GM19395 (cell line): ENCODE measurements around the gene FSTL5.
"Not testable (repeated sequence)": the region's sequence is repeated elsewhere in the genome, so short reads cannot be mapped to it uniquely, and the experiment has no call there.

Experiments used
- ATAC-seq: cut with Tn5 transposase; IDR thresholded peaks from one replicate; pipeline ENCODE4 v1.9.1; 2021; ENCODE audit warnings: mild to moderate bottlenecking, moderate library complexity; ENCODE audit not compliant: unreplicated experiment

Gene FSTL5

DNA sequence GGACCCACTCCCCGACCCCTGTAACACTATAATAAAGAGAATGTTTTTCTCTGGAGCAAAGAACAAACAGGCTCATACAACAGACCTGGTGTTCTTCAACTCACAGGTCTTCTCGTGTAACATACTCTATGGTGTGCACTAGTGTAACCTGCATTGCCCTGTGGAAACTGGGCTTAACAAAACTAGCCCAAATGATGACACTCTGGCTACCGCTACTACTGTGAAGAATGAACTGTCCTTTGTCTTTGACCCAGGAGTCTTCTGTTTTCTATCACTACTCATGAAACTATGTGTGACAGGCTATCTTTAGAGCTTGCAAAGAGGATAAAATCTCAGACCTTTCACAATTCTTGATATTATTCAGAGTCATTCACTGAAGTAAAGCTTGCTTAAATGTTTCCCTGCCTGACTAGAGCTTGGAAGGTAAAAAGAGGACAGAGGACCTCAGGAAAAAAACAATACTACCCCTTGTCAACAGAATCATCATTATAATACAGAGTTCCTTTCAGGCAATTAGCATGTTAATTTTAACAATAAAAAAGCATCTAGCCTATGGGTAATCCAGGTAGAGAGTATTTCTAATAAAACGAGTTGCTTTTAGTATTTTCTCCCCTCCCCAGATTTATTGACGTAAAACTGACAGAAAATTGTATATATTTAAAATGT lies 59.2 kb downstream of the FSTL5 start:
- no peak for ATAC-seq

DNA sequence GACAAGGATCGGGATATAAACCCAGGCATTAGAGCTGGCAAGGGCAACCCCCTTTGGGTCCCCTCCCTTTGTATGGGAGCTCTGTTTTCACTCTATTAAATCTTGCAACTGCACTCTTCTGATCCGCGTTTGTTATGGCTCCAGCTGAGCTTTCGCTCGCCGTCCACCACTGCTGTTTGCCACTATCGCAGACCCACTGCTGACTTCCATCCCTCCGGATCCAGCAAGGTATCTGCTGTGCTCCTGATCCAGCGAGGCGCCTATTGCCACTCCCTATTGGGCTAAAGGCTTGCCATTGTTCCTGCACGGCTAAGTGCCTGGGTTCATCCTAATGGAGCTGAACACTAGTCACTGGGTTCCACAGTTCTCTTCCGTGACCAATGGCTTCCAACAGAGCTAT lies 59.9 kb downstream of the FSTL5 start:
- ATAC-seq: not testable (repeated sequence)

DNA sequence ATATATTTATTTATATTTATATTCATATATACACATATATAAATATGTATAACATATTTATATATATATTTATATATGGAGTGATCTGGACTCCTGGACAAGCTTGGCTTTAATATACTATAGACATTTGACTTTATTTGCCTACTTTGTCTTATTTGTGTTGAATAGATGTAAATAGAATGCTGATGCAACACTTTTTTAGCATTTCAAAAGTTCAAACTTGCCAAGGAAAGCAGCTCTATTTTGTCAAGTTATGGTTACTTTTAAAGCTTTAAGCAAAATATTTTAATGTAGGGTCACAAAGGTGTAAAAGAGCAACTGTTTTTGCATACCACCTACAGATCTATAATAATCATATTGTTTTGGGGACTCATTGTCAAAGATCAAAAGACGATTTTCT lies 61.1 kb downstream of the FSTL5 start:
- no peak for ATAC-seq

DNA sequence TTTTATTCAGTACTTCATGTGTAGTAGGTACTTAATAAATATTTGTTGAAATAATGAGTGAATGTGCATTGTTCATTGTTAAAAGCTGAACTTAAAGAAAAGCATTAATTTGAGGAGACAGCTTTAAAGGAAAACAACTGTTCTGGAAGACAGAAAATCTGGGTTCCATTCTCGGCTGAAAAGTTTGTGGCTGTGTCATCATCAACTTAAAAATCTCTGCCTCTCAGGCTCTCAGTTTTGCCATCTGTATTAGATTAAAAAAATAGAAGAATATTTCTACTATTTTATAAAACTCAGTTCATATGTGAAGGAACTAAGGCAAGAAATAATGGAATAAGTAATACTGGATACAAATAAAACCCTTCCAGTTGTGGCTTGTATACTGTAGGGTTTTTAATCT lies 62.5 kb downstream of the FSTL5 start:
- no peak for ATAC-seq

DNA sequence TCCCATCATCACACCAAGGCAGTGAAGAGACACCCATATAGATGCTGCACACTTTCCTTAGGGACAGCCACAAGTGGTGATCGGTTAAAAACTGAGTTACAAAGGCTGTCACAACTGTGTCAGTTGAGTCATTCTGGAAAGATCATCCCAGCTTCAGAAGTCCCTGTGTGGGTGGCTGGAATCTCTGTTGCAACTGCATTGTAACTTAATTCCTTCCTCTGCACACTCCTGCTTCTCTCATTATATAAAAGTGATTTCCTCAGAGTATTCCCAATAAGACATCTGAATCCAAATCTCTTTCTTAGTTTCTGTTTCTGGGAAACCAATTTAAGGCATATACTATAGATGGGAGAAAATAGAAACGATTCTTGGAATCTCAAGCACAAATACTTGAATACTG lies 88.1 kb downstream of the FSTL5 start:
- ATAC-seq: no peak

GRCh38 chr4:162061214-162061613 lies 102.6 kb downstream of the FSTL5 start:
- no peak for ATAC-seq

- no peak for ATAC-seq
Observed at GRCh38 chr4:162059656-162060055, 104.1 kb downstream of the FSTL5 start.

DNA sequence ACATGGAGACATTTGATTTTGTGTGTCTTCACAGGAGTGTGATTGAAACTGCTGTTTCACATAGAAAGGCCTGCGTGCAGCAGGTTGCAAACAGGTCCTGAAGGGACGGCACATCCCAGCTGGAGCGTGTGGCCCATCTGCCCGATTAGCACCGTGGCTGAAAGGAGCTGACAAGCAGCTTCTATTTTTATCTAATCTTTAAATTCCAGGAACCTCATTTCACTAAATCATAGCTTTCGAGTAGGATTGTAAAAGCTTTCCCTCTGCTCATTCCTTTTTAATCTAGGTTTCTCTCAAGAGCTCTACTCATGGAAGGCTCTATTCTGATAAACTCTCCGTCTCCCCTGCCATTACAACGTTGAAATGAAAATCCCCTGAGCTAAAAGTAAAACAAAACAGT lies 106.8 kb downstream of the FSTL5 start:
- ATAC-seq: no peak

DNA sequence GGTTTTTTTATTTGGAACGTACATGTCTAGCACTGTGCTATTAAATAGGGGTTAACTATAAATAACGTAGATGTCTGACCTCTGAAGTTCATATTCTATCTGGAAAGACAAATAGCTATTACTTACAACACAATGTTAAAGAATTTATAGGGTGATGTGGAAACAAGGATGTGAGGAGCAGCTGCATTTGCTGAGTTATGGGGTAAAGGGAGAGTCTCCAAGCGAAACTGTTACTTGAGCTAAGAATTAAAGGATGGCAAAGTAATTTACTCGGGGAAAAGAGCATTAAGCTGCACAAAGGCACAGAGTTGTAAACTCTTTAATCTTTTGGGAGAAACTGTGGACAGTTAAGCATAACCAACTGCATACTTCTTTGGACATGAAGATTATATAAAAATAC lies 117.7 kb downstream of the FSTL5 start:
- no peak for ATAC-seq

DNA sequence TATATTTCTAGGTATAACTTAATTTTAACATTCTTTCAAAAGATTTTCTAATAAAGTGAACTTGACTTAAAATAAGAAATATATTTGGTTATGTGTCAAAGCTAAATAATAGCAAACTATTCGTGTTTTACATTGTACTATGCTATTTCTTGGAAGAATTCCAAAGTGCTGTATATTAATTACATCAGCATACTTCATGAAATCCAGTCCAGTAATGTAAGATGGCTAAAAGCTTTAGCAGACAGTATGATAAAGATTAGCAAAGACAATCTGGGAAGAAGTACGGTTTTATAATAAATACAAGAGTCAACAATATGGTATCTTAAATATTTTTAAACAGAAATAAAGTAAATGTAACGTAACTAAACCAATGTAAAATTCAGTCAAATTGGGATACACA lies 125.7 kb downstream of the FSTL5 start:
- ATAC-seq: no peak

- ATAC-seq: no peak
Observed at GRCh38 chr4:162017863-162018262, 145.9 kb downstream of the FSTL5 start.

DNA sequence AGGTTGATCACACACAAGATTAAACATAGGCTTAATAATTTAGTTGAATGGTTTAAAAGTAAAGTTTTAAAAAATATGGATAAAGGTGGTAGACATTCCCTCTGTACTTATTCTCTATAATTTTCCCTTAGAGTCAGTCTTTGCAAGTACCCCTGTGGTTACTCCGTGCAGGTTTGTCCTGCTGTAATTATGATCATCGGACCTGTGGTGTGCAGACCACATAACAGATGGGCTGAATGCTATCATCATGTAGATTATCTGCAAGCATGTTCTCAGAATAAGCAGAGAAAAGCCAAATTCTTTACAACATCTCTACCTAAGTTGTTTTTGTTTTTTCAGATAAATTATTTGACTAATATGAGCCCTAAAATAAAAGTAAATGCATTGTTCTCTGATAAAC lies 146.8 kb downstream of the FSTL5 start:
- no peak for ATAC-seq

- no peak for ATAC-seq
Observed at GRCh38 chr4:162016219-162016618, 147.6 kb downstream of the FSTL5 start.

- ATAC-seq: no peak
Observed at GRCh38 chr4:162015090-162015489, 148.7 kb downstream of the FSTL5 start.

DNA sequence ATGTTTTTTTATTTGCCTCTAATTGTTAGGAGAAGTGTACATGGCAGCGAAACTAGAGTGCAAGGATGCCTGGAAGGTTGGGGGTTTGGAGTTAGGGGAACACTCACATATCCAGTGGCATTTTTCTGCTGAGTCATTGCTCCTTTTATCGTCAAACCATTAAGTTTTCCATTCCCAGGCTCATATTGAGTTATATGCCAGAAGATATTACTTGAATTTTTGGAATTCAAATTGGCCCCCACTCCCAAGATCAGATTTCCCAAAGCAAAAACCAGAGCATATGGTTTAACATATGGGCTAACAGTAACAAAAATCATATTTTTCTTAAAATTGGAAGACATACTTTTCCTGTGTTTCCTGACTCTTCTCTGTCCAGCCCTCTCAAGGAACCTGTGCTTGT lies 152.7 kb downstream of the FSTL5 start:
- ATAC-seq: no peak

- ATAC-seq: no peak
Observed at GRCh38 chr4:162010362-162010761, 153.4 kb downstream of the FSTL5 start.

DNA sequence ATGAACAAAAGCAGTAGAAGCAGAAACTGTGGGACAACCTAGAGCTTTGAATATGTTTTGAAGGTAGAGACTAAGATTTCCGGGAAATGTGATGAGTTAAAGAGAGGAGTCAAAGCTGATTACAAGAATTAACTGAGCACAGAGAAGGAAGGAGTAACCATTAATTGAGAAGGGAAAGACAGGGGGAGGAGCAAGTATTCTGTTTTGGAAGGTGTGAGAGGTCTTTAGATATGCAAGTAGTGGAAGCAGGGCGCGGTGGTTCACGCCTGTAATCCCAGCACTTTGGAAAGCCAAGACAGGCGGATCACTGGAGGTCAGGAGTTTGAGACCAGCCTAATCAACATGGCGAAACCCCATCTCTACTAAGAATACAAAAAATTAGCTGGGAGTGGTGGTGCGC lies 171.5 kb downstream of the FSTL5 start:
- no peak for ATAC-seq

DNA sequence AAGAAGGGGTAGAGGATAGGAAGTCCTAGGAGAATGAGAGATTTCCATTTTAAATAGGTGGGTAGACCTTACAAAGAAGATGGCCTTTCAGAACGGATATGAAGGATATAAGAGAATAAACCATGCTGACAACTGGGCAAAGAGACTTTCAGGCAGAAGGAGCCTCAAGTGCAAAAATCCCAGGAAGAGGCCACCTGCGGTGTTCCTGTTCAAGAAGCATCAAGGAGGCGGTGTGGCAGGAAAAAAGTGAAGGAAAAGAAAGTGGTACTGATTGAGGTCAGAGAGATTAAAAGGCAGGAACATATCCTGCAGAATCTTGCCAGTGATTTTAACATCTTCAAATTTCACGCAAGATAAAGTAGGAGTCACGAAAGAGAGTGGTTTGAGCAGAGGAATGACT lies 172.0 kb downstream of the FSTL5 start:
- ATAC-seq: no peak

DNA sequence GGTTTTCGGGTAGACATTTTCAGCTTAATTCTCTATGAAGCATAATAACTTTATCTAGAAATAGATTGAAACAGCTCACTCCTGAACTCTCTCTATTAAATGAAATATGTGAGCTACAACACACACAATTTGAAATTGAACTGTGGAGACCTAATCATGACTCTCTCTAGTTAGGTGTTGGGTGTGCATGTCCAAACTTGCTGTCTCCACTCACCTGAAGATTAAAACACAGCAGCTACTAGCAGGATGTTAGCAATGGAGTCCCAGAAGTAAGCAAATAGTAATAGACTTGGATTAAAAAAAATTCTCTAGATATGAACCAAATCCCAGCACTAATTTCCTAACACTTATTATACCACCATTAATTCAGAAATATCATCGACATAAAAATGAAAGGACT lies 173.1 kb downstream of the FSTL5 start:
- no peak for ATAC-seq

DNA sequence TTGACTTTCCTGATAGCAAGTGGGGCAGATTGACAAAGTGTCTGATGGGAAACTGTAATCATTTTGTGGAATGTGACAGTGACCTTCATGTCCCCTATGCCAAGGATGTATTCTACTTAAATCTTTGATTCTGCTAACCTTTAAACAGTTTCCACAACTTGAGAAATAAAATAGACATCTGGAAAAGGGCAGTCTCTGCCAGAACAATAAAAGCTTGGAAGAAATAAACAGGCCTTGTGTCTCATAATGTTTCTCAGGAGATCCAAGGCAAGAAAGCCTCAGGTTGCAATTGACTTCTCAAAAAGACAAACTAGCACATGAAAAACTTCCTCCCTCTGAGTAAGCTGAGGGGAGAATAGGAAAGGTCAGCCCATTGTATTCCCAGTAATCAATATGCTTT lies 174.9 kb downstream of the FSTL5 start:
- ATAC-seq: no peak

DNA sequence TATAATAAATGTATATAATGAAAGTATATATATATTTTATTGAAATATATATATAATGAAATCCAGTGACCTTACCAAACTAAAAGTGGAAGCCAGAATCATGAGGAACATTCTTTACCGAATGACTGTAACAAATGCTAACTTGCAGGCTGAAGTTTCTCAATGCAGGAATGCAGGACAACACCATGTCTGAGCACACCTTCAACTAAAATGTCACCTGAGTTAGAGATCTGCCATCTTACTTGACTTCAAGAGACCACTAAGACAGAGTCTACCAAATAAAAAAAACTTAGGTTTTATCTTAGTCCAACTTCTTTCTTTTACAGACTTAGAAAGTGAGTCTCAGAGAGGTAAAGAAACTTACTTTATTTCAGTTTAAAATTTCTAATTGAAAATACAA lies 176.2 kb downstream of the FSTL5 start:
- no peak for ATAC-seq

DNA sequence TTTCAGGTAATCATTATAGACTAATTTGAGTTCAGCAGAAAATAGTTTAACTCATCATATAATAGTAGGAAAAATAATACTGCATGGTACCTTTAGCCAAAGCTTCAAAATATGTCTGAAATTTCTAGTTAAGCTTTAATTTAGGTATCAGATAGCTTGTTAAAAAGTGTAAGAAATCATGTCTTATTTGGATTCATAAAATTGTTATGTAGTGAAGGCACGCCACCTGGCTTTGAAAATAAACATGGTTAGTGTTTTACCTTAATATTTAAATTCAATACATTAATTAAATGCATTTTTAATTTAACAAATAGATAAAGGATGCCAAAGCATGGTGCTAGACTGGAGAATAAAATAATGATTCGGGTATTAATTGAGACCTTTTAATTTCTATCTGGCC lies 211.4 kb downstream of the FSTL5 start:
- no peak for ATAC-seq

GRCh38 chr4:161949946-161950725 lies 213.7 kb downstream of the FSTL5 start:
- no peak for ATAC-seq
